ENCODE data around the gene PRUNE2.

PRUNE2 gene

GRCh38 chr9:76642701-76643209 lies 263.2 kb downstream of the PRUNE2 start:
- no peak for TF ChIP-seq SIN3A (IDR thresholded peaks at IDR 0.05; ENCODE audit: borderline replicate concordance, insufficient read depth, low read length)
- no peak for TF ChIP-seq TAF1 (IDR thresholded peaks at IDR 0.05; ENCODE audit: borderline replicate concordance, insufficient read depth, low read length)
- TF ChIP-seq FOXP2 (optimal IDR thresholded peaks at IDR 0.05; ENCODE audit: borderline replicate concordance, extremely low read depth, extremely low read length, insufficient read depth) = no peak
- TF ChIP-seq REST (IDR thresholded peaks at IDR 0.05; ENCODE audit: insufficient read depth in 1 of 2, low read depth in 2 of 2, low read length in 2 of 2) = no peak
- no peak for TF ChIP-seq POLR2AphosphoS5 (IDR thresholded peaks at IDR 0.05; ENCODE audit: low read depth, low read length)

GRCh38 chr9:76642074-76642473 lies 263.8 kb downstream of the PRUNE2 start:
- TF ChIP-seq TAF1 (IDR thresholded peaks at IDR 0.05; ENCODE audit: borderline replicate concordance, insufficient read depth, low read length) (no peak), POLR2AphosphoS5 (IDR thresholded peaks at IDR 0.05; ENCODE audit: low read depth, low read length) (no peak), REST (IDR thresholded peaks at IDR 0.05; ENCODE audit: insufficient read depth in 1 of 2, low read depth in 2 of 2, low read length in 2 of 2) (no peak)

- TF ChIP-seq TAF1 (IDR thresholded peaks at IDR 0.05; ENCODE audit: borderline replicate concordance, insufficient read depth, low read length) = no peak
- no peak for TF ChIP-seq FOXP2 (optimal IDR thresholded peaks at IDR 0.05; ENCODE audit: borderline replicate concordance, extremely low read depth, extremely low read length, insufficient read depth)
- TF ChIP-seq REST (IDR thresholded peaks at IDR 0.05; ENCODE audit: insufficient read depth in 1 of 2, low read depth in 2 of 2, low read length in 2 of 2) = no peak
- no peak for TF ChIP-seq POLR2AphosphoS5 (IDR thresholded peaks at IDR 0.05; ENCODE audit: low read depth, low read length)
- no peak for TF ChIP-seq SIN3A (IDR thresholded peaks at IDR 0.05; ENCODE audit: borderline replicate concordance, insufficient read depth, low read length)
These were observed 267.9 kb downstream of the PRUNE2 start for GRCh38 chr9:76638001-76638400.

- TF ChIP-seq POLR2AphosphoS5 (IDR thresholded peaks at IDR 0.05; ENCODE audit: low read depth, low read length) = no peak
- TF ChIP-seq REST (IDR thresholded peaks at IDR 0.05; ENCODE audit: insufficient read depth in 1 of 2, low read depth in 2 of 2, low read length in 2 of 2) = no peak
- no peak for TF ChIP-seq SIN3A (IDR thresholded peaks at IDR 0.05; ENCODE audit: borderline replicate concordance, insufficient read depth, low read length)
- TF ChIP-seq TAF1 (IDR thresholded peaks at IDR 0.05; ENCODE audit: borderline replicate concordance, insufficient read depth, low read length) = no peak
- no peak for TF ChIP-seq FOXP2 (optimal IDR thresholded peaks at IDR 0.05; ENCODE audit: borderline replicate concordance, extremely low read depth, extremely low read length, insufficient read depth)
These were observed 268.5 kb downstream of the PRUNE2 start for GRCh38 chr9:76637416-76637815.
